H7 (cell line): ENCODE measurements around the gene CDK9. TPM values are rescaled to one million over a fixed set of nuclear protein-coding genes. Genes with fewer than 3 reads are reported as not detected.
A peak's percentile ranks its signal among the peaks of the same experiment; 100 is the strongest.

ENCODE experiments used
- DNase-seq: peaks from one replicate; pipeline ENCODE4 v3.0.0; 2012
- H3K27me3 ChIP-seq: 2 replicates; pipeline ENCODE4 v1.6.0; 2011; ENCODE audit warnings: mild to moderate bottlenecking, low read length; ENCODE audit not compliant: control insufficient read depth, insufficient read depth
- H3K36me3 ChIP-seq: replicated peaks from 2 replicates; pipeline ENCODE4 v1.5.1; 2011; ENCODE audit warnings: low read length; ENCODE audit not compliant: control insufficient read depth, insufficient read depth
- H3K4me3 ChIP-seq: 2 replicates; pipeline ENCODE4 v1.5.1; 2011; ENCODE audit warnings: low read depth, mild to moderate bottlenecking, control low read depth, low read length, moderate library complexity; ENCODE audit not compliant: insufficient read depth
- total RNA-seq: library from RNA; depleted of rRNA; stranded (reverse); fragments of >200 nt; shearing (Covaris generic); gene quantifications from 2 replicates; pipeline ENCODE4 v1.2.3, GENCODE V29; 2014

CDK9 gene
- total RNA-seq, 1 experiment from 2014 or later, result 56.6 TPM

- H3K4me3 ChIP-seq, result no peak overlapping the region
- H3K36me3 ChIP-seq, result no peaks in the 10 kb centered on the region
- no peak for DNase-seq
- H3K27me3 ChIP-seq, result peaks cover 1% of the 10 kb centered on the region; the same call in 1 of the 2 replicates
Observed at GRCh38 chr9:127769929-127770582, 15.8 kb upstream of the CDK9 start.

DNA sequence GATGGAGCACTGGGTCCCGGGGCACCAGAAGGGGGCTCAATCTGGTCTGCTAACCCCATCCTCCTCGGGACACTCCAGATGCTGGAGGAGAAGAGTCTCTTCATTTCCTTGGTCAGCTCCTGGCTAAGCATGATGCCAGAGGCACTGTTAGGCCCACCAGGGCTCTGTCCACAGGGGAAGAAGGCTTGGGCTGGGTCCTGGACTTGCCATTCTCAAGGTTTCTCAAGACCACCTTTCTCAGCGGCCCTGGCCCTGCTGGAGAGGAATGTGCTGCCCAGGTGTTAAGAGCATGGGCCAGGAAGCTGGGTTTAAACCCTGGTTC lies 15.3 kb upstream of the CDK9 start:
- peaks cover 1% of the 10 kb centered on the region; the same call in 1 of the 2 replicates for H3K27me3 ChIP-seq

DNA sequence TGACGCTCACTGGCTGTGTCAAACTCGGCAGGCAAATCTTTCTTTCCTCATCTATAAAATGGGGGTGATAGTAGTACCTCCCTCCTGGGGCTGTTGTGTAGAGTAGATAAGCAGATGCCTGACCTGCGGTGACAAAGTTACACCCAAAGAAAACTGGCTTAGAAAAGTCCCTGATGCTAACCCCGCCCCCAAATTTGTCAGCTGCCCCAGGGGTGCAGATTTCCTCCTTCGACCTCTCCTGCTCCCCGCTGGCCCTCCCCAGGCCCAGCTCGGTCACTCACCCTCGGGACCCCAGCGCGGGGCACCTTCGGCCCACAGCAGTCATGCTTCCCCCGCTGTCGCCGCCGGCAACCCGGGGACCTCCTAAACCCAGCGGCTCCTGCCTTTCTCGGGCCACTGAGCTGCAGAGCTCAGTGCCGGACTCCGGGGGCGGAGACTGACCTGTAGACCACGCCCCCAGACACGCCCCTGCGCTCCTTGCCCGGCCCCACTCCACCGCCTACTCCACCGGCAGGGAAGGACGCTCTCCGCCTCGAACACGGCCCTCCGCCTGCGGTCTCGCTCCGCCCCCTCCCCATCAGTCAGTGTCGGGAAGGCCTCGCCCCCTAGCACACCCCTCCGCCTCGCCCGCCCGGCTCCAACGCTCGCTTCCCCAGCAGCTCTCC lies 14.8 kb upstream of the CDK9 start:
- peak; percentile 99 for DNase-seq
- Histone ChIP-seq H3K27me3 (peaks cover 1% of the 10 kb centered on the region; the same call in 1 of the 2 replicates), H3K4me3 (peak overlapping the region; percentile 53), H3K36me3 (no peaks in the 10 kb centered on the region)

More for the DNA sequence above, 15.3 kb upstream of the CDK9 start:
- Histone ChIP-seq H3K36me3 (no peaks in the 10 kb centered on the region), H3K4me3 (peak overlapping the region; percentile 53)
- no peak for DNase-seq

GRCh38 chr9:127771570-127772189 lies 14.2 kb upstream of the CDK9 start:
- DNase-seq, result no peak
- Histone ChIP-seq H3K27me3 (peaks cover 1% of the 10 kb centered on the region; the same call in 1 of the 2 replicates), H3K4me3 (peak overlapping the region; percentile 53), H3K36me3 (no peaks in the 10 kb centered on the region)

GRCh38 chr9:127772603-127773002 lies 13.2 kb upstream of the CDK9 start:
- peaks cover 1% of the 10 kb centered on the region; the same call in 1 of the 2 replicates for H3K27me3 ChIP-seq
- no peaks in the 10 kb centered on the region for H3K36me3 ChIP-seq
- no peak for DNase-seq
- no peak overlapping the region for H3K4me3 ChIP-seq

DNA sequence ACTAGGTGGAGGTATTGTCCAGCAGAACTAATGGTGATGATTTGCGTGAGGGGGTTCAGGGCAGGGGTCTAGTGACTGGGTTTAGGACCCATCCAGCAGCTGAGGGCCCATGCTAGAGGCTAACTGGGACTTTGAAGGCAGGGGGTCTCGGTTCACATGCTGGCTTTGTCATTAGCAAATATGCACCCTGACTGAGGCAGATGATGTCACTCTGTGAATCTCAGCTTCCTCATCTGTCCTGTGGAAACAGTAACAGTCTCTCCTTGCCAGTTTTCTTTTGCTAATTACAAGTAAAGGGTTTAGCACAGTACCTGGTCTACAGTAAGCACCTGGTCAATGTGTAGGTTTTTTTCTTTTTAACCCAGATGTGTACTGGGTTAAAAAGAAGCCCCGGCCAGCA lies 12.6 kb upstream of the CDK9 start:
- H3K4me3 ChIP-seq, result no peak overlapping the region
- DNase-seq, result no peak
- H3K36me3 ChIP-seq, result no peaks in the 10 kb centered on the region
- H3K27me3 ChIP-seq, result peaks cover 1% of the 10 kb centered on the region; the same call in 1 of the 2 replicates

DNA sequence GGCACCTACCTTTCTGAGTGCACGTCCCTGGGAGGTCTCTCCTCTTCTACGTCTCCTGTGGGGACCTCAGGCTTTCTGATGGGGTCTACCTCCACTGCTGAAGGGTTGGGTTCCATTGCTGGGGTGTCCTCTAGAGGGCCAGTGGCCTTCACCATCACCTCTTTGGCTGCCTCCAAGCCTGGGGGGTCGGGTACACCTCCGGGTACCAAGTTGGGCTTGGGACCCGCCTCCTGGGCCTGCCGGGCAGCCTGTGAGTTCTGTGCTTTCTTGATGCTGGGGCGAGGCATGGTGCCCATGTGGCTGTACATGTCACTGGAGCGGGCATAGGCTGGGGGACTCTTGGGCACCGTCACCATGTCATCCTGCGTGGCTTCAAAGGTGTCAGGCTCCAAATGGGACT lies 11.9 kb upstream of the CDK9 start:
- no peak for DNase-seq
- no peak overlapping the region for H3K4me3 ChIP-seq
- H3K27me3 ChIP-seq, result peaks cover 1% of the 10 kb centered on the region; the same call in 1 of the 2 replicates
- no peaks in the 10 kb centered on the region for H3K36me3 ChIP-seq

- Histone ChIP-seq H3K27me3 (no peaks in the 10 kb centered on the region), H3K4me3 (no peak overlapping the region), H3K36me3 (no peaks in the 10 kb centered on the region)
- peak; percentile 83 for DNase-seq
Observed at GRCh38 chr9:127776195-127776923, 9.5 kb upstream of the CDK9 start.

- DNase-seq, result no peak
- Histone ChIP-seq H3K27me3 (no peaks in the 10 kb centered on the region), H3K36me3 (no peaks in the 10 kb centered on the region), H3K4me3 (no peak overlapping the region)
Observed at GRCh38 chr9:127776924-127777289, 8.9 kb upstream of the CDK9 start.

DNA sequence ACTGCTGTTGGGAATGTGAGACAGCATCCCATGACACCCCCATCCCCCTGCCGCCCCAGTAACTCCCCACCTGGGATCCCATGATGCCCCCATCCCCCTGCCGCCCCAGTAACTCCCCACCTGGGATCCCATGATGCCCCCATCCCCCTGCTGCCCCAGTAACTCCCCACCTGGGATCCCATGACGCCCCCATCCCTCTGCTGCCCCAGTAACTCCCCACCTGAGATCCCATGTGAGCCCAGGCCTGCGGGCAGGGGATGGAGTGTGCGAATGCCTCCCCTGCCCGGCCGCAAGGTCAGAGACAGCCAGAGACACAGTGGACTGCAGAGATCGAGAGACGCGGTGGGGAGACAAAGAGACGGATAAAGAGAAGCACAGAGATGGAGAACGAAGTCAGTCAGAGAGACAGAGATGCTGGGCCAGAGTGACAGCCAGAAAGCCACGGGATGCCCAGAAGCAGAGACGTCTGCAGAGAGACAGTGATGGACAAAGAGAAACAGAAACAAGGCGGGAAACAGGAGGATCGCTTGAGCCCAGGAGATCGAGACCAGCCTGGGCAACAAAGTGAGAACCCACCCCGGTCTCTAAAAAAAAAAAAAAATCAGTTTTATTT lies 8.4 kb upstream of the CDK9 start:
- H3K36me3 ChIP-seq, result no peaks in the 10 kb centered on the region
- no peak for DNase-seq
- no peak overlapping the region for H3K4me3 ChIP-seq
- H3K27me3 ChIP-seq, result no peaks in the 10 kb centered on the region

- Histone ChIP-seq H3K4me3 (no peak within 1 kb of the TSS), H3K36me3 (no peaks in the 10 kb centered on the region), H3K27me3 (no peaks in the 10 kb centered on the region)
- DNase-seq, result no peak
Observed at GRCh38 chr9:127778280-127779135, 7.3 kb upstream of the CDK9 start, which contains the start of gene SH2D3C. Gene SH2D3C (minus strand): TSS chr9:127778666. CDS start chr9:127778627, 39 bp downstream.

GRCh38 chr9:127779136-127779981 lies 6.5 kb upstream of the CDK9 start:
- Histone ChIP-seq H3K36me3 (no peaks in the 10 kb centered on the region), H3K27me3 (no peaks in the 10 kb centered on the region), H3K4me3 (no peak overlapping the region)
- DNase-seq, result peak; percentile 71
